H1 (cell line): Measurements from ENCODE around the gene ITIH1. TPM values are rescaled to one million over a fixed set of nuclear protein-coding genes. Genes with fewer than 3 reads are reported as not detected.
A peak's percentile ranks its signal among the peaks of the same experiment; 100 is the strongest.

ENCODE experiments used
- CTCF ChIA-PET: fragments of 300-600 bp; sonication (Branson Sonifier 250); formaldehyde crosslinking; loops from one replicate; lab custom pipeline; 2021; ENCODE audit not compliant: partially characterized antibody; lab: Charles Lee
- POLR2A ChIA-PET: fragments of 300-600 bp; sonication (Branson Sonifier 250); formaldehyde crosslinking; loops from one replicate; lab custom pipeline; 2021; ENCODE audit warnings: inconsistent platforms; ENCODE audit not compliant: partially characterized antibody; lab: Charles Lee
- DNase-seq, 2 experiments: peaks; one replicate each; pipeline versions ENCODE4 v3.0.0 to v3.0.0-alpha.2; 2010 to 2022; ENCODE audit warnings: low spot score in 2 of 2, low read depth in 1 of 2, mixed read lengths in 1 of 2
- FAIRE-seq: peaks from 2 replicates; lab custom pipeline; 2011; peaks lifted over from hg19 to GRCh38; lab: Jason Lieb, UNC
- H2AFZ ChIP-seq: 2 replicates; pipeline ENCODE4 v1.8.1; 2012; ENCODE audit warnings: low read length, inconsistent platforms
- H2AK5ac ChIP-seq: 2 replicates; pipeline ENCODE4 v1.6.1; 2013; ENCODE audit warnings: low read depth, low read length
- H2BK120ac ChIP-seq: replicated peaks from 2 replicates; pipeline ENCODE3; 2013; ENCODE audit warnings: low read depth, low read length, inconsistent platforms
- H2BK12ac ChIP-seq: 2 replicates; pipeline ENCODE4 v1.6.1; 2013; ENCODE audit warnings: low read depth, low read length
- H2BK15ac ChIP-seq: 2 replicates; pipeline ENCODE4 v1.6.1; 2013; ENCODE audit warnings: low read length
- H2BK20ac ChIP-seq: 2 replicates; pipeline ENCODE4 v1.6.1; 2013; ENCODE audit warnings: low read length
- H2BK5ac ChIP-seq: 2 replicates; pipeline ENCODE4 v1.6.1; 2013; ENCODE audit warnings: low read depth, low read length
- H3K14ac ChIP-seq: 2 replicates; pipeline ENCODE4 v1.6.1; 2013; ENCODE audit warnings: inconsistent platforms; ENCODE audit not compliant: insufficient read length
- H3K18ac ChIP-seq: 2 replicates; pipeline ENCODE4 v1.6.1; 2013; ENCODE audit warnings: low read length; ENCODE audit errors: extremely low read depth
- H3K23ac ChIP-seq: 2 replicates; pipeline ENCODE4 v1.6.1; 2013; ENCODE audit warnings: inconsistent platforms; ENCODE audit not compliant: insufficient read length
- H3K23me2 ChIP-seq: 2 replicates; pipeline ENCODE4 v1.6.1; 2013; ENCODE audit warnings: low read depth, low read length
- H3K27ac ChIP-seq: 2 replicates; pipeline ENCODE4 v1.6.1; 2011; ENCODE audit warnings: low read depth, low read length, inconsistent platforms
- H3K27me3 ChIP-seq, 4 experiments: replicated peaks in 1 of 4; 1 replicate in 1 of 4; 2 replicates in 3 of 4; pipeline versions ENCODE4 v1.6.1 to v1.8.1; 2011 to 2013; ENCODE audit warnings: low read length in 3 of 4, mild to moderate bottlenecking in 3 of 4, inconsistent platforms in 2 of 4, mixed read lengths in 2 of 4, moderate library complexity in 1 of 4; ENCODE audit not compliant: control insufficient read depth in 3 of 4, insufficient read depth in 3 of 4; ENCODE audit errors: extremely low read depth in 1 of 4
- H3K36me3 ChIP-seq, 4 experiments: 2 replicates each; pipeline versions ENCODE4 v1.6.1 to v1.8.1; 2011 to 2013; ENCODE audit warnings: mild to moderate bottlenecking in 4 of 4, low read length in 3 of 4, moderate library complexity in 2 of 4, control low read depth in 1 of 4, inconsistent platforms in 1 of 4; ENCODE audit not compliant: insufficient read depth in 4 of 4, control insufficient read depth in 2 of 4
- H3K4ac ChIP-seq: replicated peaks from 2 replicates; pipeline ENCODE3; 2013; ENCODE audit warnings: low read length, low read depth, mixed read lengths, inconsistent platforms; ENCODE audit not compliant: insufficient read length
- H3K4me1 ChIP-seq, 4 experiments: replicated peaks in 1 of 4; 1 replicate in 1 of 4; 2 replicates in 3 of 4; pipeline versions ENCODE4 v1.6.1 to v1.8.1; 2011 to 2013; ENCODE audit warnings: low read length in 3 of 4, inconsistent platforms in 2 of 4, mixed read lengths in 1 of 4; ENCODE audit not compliant: insufficient read depth in 4 of 4, control insufficient read depth in 3 of 4
- H3K4me2 ChIP-seq, 2 experiments: 2 replicates each; pipeline versions ENCODE4 v1.6.1 to v1.8.1; 2011 to 2013; ENCODE audit warnings: low read depth in 2 of 2, low read length in 2 of 2, control low read depth in 1 of 2, inconsistent platforms in 1 of 2, mild to moderate bottlenecking in 1 of 2; ENCODE audit not compliant: insufficient read depth in 1 of 2
- H3K4me3 ChIP-seq, 4 experiments: fragments of 200-600, 300-600 bp in 1 of 4; sonication (generic), shearing (Covaris generic), sonication (Bioruptor Twin) in 1 of 4; 2 replicates each; pipeline versions ENCODE4 v1.5.1 to v1.8.1; 2011 to 2016; ENCODE audit warnings: low read length in 4 of 4, low read depth in 3 of 4, control low read depth in 2 of 4, inconsistent platforms in 2 of 4, mild to moderate bottlenecking in 2 of 4, mixed read lengths in 1 of 4, moderate library complexity in 1 of 4; ENCODE audit not compliant: insufficient read depth in 2 of 4; ENCODE audit errors: extremely low read depth in 1 of 4
- H3K56ac ChIP-seq: replicated peaks from 2 replicates; pipeline ENCODE3; 2013; ENCODE audit warnings: low read depth, mild to moderate bottlenecking, mixed read lengths, low read length, inconsistent platforms; ENCODE audit not compliant: insufficient read length
- H3K79me1 ChIP-seq: 2 replicates; pipeline ENCODE4 v1.6.1; 2013; ENCODE audit warnings: low read depth, low read length, control low read depth
- H3K79me2 ChIP-seq, 2 experiments: 2 replicates each; pipeline versions ENCODE4 v1.6.1 to v1.8.1; 2012 to 2013; ENCODE audit warnings: low read length in 2 of 2, mild to moderate bottlenecking in 2 of 2, inconsistent platforms in 1 of 2; ENCODE audit not compliant: insufficient read depth in 2 of 2, control insufficient read depth in 1 of 2
- H3K9ac ChIP-seq, 4 experiments: replicated peaks in 1 of 4; 1 replicate in 1 of 4; 2 replicates in 3 of 4; pipeline versions ENCODE4 v1.6.1 to v1.8.1; 2011 to 2013; ENCODE audit warnings: low read depth in 3 of 4, low read length in 3 of 4, control low read depth in 2 of 4, mild to moderate bottlenecking in 2 of 4, moderate library complexity in 2 of 4, inconsistent platforms in 1 of 4; ENCODE audit errors: extremely low read depth in 1 of 4
- H3K9me3 ChIP-seq, 2 experiments: 2 replicates each; pipeline versions ENCODE4 v1.6.1 to v1.8.1; 2012 to 2013; ENCODE audit warnings: mild to moderate bottlenecking in 2 of 2, moderate library complexity in 2 of 2, control low read depth in 1 of 2, inconsistent platforms in 1 of 2, low read depth in 1 of 2, low read length in 1 of 2, mixed read lengths in 1 of 2; ENCODE audit not compliant: insufficient read depth in 2 of 2
- H4K20me1 ChIP-seq, 2 experiments: replicated peaks in 1 of 2; 2 replicates each; pipeline versions ENCODE3 to v1.8.1; 2011 to 2013; ENCODE audit warnings: inconsistent platforms in 2 of 2, low read length in 2 of 2, mild to moderate bottlenecking in 1 of 2; ENCODE audit not compliant: insufficient read depth in 2 of 2, control insufficient read depth in 1 of 2
- H4K5ac ChIP-seq: 2 replicates; pipeline ENCODE4 v1.6.1; 2013; ENCODE audit warnings: low read length, low read depth, mixed read lengths, inconsistent platforms; ENCODE audit not compliant: insufficient read length
- H4K8ac ChIP-seq: 2 replicates; pipeline ENCODE4 v1.8.0; 2013; ENCODE audit warnings: mild to moderate bottlenecking, moderate library complexity, low read length, inconsistent platforms; ENCODE audit not compliant: insufficient read depth; ENCODE audit errors: extremely low read depth
- H4K91ac ChIP-seq: replicated peaks from 2 replicates; pipeline ENCODE3; 2013; ENCODE audit warnings: low read length, mixed read lengths, inconsistent platforms; ENCODE audit not compliant: insufficient read length
- CHD2 ChIP-seq: IDR thresholded peaks from 2 replicates; pipeline ENCODE4 v1.6.1; 2012; ENCODE audit warnings: low read length, improper control_type of control experiment
- EZH2 ChIP-seq: fragments of 200-600 bp; sonication (generic); IDR thresholded peaks from 2 replicates; pipeline ENCODE4 v1.7.1; 2012; ENCODE audit warnings: low read depth, mild to moderate bottlenecking, moderate library complexity, low read length, inconsistent platforms; ENCODE audit not compliant: severe bottlenecking
- JUN ChIP-seq: IDR thresholded peaks from 2 replicates; pipeline ENCODE4 v1.6.1; 2011; ENCODE audit warnings: low read depth, mild to moderate bottlenecking, improper control_type of control experiment, low read length
- RAD21 ChIP-seq, 2 experiments: IDR thresholded peaks in 1 of 2; conservative IDR thresholded peaks in 1 of 2; 2 replicates each; pipeline ENCODE4 v1.6.1; 2011; ENCODE audit warnings: low read depth in 2 of 2, low read length in 2 of 2, improper control_type of control experiment in 1 of 2, inconsistent platforms in 1 of 2, mild to moderate bottlenecking in 1 of 2, moderate library complexity in 1 of 2
- SUZ12 ChIP-seq: fragments of 200-600 bp; sonication (generic); IDR thresholded peaks from 2 replicates; pipeline ENCODE4 v1.6.1; 2012; ENCODE audit warnings: mild to moderate bottlenecking, inconsistent platforms, low read length, moderate library complexity, mixed read lengths
- WGBS, 2 experiments: shearing (Covaris generic) in 1 of 2; methylation state at CpG; one replicate each; pipeline versions ENCODE4 v1.1.6 to v1.1.7; 2013 to 2015; ENCODE audit warnings: low lambda C conversion rate in 2 of 2, mixed read lengths in 2 of 2, inconsistent platforms in 1 of 2, low coverage in 1 of 2, missing lambda C conversion rate in 1 of 2; ENCODE audit not compliant: insufficient replicate concordance in 2 of 2, insufficient coverage in 1 of 2, insufficient read length in 1 of 2; ENCODE audit errors: extremely low coverage in 1 of 2, missing lambda C conversion rate in 1 of 2; 5-methylcytosine and 5-hydroxymethylcytosine counted together
- polyA plus RNA-seq, 7 experiments: library from polyadenylated mRNA; depleted of rRNA in 3 of 7; stranded (reverse) in 5 of 7; unstranded in 2 of 7; fragments of >200 nt in 5 of 7; fragments of 200-250 nt in 2 of 7; gene quantifications; 1 replicate in 5 of 7; 2 replicates in 1 of 7; 4 replicates in 1 of 7; pipeline versions ENCODE4 v1.2.1 to v1.2.3, GENCODE V29; 2011 to 2013; ENCODE audit warnings: missing spikeins in 2 of 7, mixed read lengths in 2 of 7
- total RNA-seq: library from RNA; stranded (reverse); fragmentation: NEBNext Ultra II Directional; extraction: Animal tissue kit (Norgen Biotek cat#: 25700); gene quantifications from 2 replicates; pipeline ENCODE4 v1.2.1, GENCODE V29; 2021

Gene ITIH1
- total and polyA plus RNA-seq, 2 of the 8 experiments (the other 6 are each of a cell fraction or from before 2014, with no cell fraction given) = not detected

GRCh38 chr3:52791928-52792327, 14.5 kb downstream of the ITIH1 start:
- Histone ChIP-seq H4K8ac (no peak overlapping the region), H2BK12ac (peak overlapping the region; percentile 39; the same call in 1 of the 2 replicates), H4K20me1 (peaks cover 0 to 3% of the 10 kb centered on the region in 2 experiments), H3K23me2 (no peaks in the 10 kb centered on the region), H2BK15ac (0 out of 2 replicates have a peak overlapping the region, but pooled peaks have one; percentile 29), H3K4me1 (no peaks in the 10 kb centered on the region), H3K4me2 (no peak overlapping the region), H3K9ac (no peak overlapping the region), H3K23ac (no peak overlapping the region), H3K9me3 (no peaks in the 10 kb centered on the region), H4K5ac (no peak overlapping the region), H2BK5ac (no peak overlapping the region), H3K56ac (no peak overlapping the region), H3K4me3 (no peak overlapping the region), H3K27me3 (no peaks in the 10 kb centered on the region), H2BK120ac (no peak overlapping the region), H4K91ac (no peak overlapping the region), H3K18ac (no peak overlapping the region), H3K36me3 (no peaks in the 10 kb centered on the region), H2AK5ac (no peak overlapping the region), H3K4ac (no peak overlapping the region), H2AFZ (peak overlapping the region; percentile 73), H3K14ac (no peak overlapping the region), H3K27ac (no peak overlapping the region), H3K79me2 (no peaks in the 10 kb centered on the region), H2BK20ac (no peak overlapping the region), H3K79me1 (no peaks in the 10 kb centered on the region)
- CTCF ChIA-PET = interaction anchor here (0.7 to 3.8 kb wide), 33 partner anchors 9 to 369 kb away, joined by 3 to 33 read pairs (median 5); partner anchors contain the start of genes ITIH1 and NEK4
- 81% methylated on average over 4 of the region's 4 CpGs; no CpG with 5 or more reads in 1 of the 2 experiments for WGBS, 2 experiments
- FAIRE-seq = no peak
- DNase-seq = no peak
- POLR2A ChIA-PET = interaction anchor here (1.4 to 2.5 kb wide), 2 partner anchors 8 to 21 kb away, joined by 5 to 10 read pairs; partner anchors contain the start of gene NEK4
- TF ChIP-seq RAD21 (IDR thresholded peaks at IDR 0.05 in 1 of 2, conservative IDR thresholded peaks at IDR 0.05 in 1 of 2; ENCODE audit: low read depth in 2 of 2, low read length in 2 of 2) (no peak), CHD2 (no peak), EZH2 (no peak), SUZ12 (no peak), JUN (no peak)
